K562 (cell line): Measurements from ENCODE around the gene RGL2. TPM values are rescaled to one million over a fixed set of nuclear protein-coding genes. Genes with fewer than 3 reads are reported as not detected.

ENCODE experiments used
- BRCA1 ChIP-seq, 2 experiments: fragments of 450-650 bp in 1 of 2; sonication (generic) in 1 of 2; formaldehyde crosslinking in 1 of 2; IDR thresholded peaks; 2 replicates each; pipeline versions ENCODE4 v1.5.0 to v1.6.1; 2017 to 2020; ENCODE audit warnings: mild to moderate bottlenecking in 1 of 2, missing genetic modification reagents in 1 of 2
- BRD4 ChIP-seq: fragments of 200-600 bp; sonication (generic); IDR thresholded peaks from 2 replicates; pipeline ENCODE4 v1.6.1; 2017; ENCODE audit warnings: inconsistent platforms
- E2F1 ChIP-seq: sonication (generic); formaldehyde crosslinking; IDR thresholded peaks from 2 replicates; pipeline ENCODE4 v1.8.1; 2023; ENCODE audit warnings: mild to moderate bottlenecking, missing genetic modification reagents, moderate library complexity
- FOXJ2 ChIP-seq: fragments of 200-800 bp; sonication (Bioruptor generic); IDR thresholded peaks from 2 replicates; pipeline ENCODE4 v1.6.1; 2016; ENCODE audit warnings: missing genetic modification characterization, missing compliant biosample characterization
- GABPB1 ChIP-seq: sonication (generic); formaldehyde crosslinking; IDR thresholded peaks from 2 replicates; pipeline ENCODE4 v1.8.0; 2022; ENCODE audit warnings: mild to moderate bottlenecking, missing genetic modification reagents
- JUNB ChIP-seq: fragments of 450-650 bp; formaldehyde crosslinking; conservative IDR thresholded peaks from 2 replicates; pipeline ENCODE4 v1.4.0; 2020; ENCODE audit warnings: mild to moderate bottlenecking
- MTA2 ChIP-seq: fragments of 450-650 bp; IDR thresholded peaks from 2 replicates; pipeline ENCODE4 v1.6.1; 2016; ENCODE audit warnings: low read depth
- NRF1 ChIP-seq, 2 experiments: fragments of 450-650 bp; IDR thresholded peaks in 1 of 2; conservative IDR thresholded peaks in 1 of 2; 2 replicates each; pipeline ENCODE4 v1.6.1; 2014; ENCODE audit warnings: mild to moderate bottlenecking in 2 of 2
- PKNOX1 ChIP-seq: fragments of 450-650 bp; IDR thresholded peaks from 2 replicates; pipeline ENCODE4 v1.6.1; 2016
- STAT6 ChIP-seq: sonication (generic); formaldehyde crosslinking; IDR thresholded peaks from 2 replicates; pipeline ENCODE4 v1.8.1; 2023; ENCODE audit warnings: mild to moderate bottlenecking, missing genetic modification reagents
- TAL1 ChIP-seq: fragments of 450-650 bp; IDR thresholded peaks from 2 replicates; pipeline ENCODE4 v1.6.1; 2016; ENCODE audit warnings: mild to moderate bottlenecking
- VEZF1 ChIP-seq: fragments of 200-800 bp; sonication (Bioruptor generic); IDR thresholded peaks from 2 replicates; pipeline ENCODE4 v1.6.1; 2017; ENCODE audit warnings: missing genetic modification characterization, missing compliant biosample characterization
- ZBTB17 ChIP-seq: fragments of 450-650 bp; formaldehyde crosslinking; IDR thresholded peaks from 2 replicates; pipeline ENCODE4 v1.4.0; 2020; ENCODE audit warnings: mild to moderate bottlenecking
- ZBTB43 ChIP-seq: sonication (generic); formaldehyde crosslinking; IDR thresholded peaks from 2 replicates; pipeline ENCODE4 v1.8.0; 2023; ENCODE audit warnings: mild to moderate bottlenecking, missing genetic modification reagents
- ZNF165 ChIP-seq: fragments of 250-450 bp; sonication (Bioruptor Pico); IDR thresholded peaks from 2 replicates; pipeline ENCODE4 v1.4.0; 2020; ENCODE audit warnings: borderline replicate concordance
- ZNF347 ChIP-seq: fragments of 450-650 bp; formaldehyde crosslinking; IDR thresholded peaks from 2 replicates; pipeline ENCODE4 v1.4.0; 2020; ENCODE audit warnings: low read depth, mild to moderate bottlenecking, moderate library complexity
- ZNF395 ChIP-seq: fragments of 200-800 bp; sonication (Bioruptor generic); IDR thresholded peaks from 2 replicates; pipeline ENCODE4 v1.6.1; 2017; ENCODE audit warnings: missing genetic modification characterization, missing compliant biosample characterization
- ZNF764 ChIP-seq: fragments of 250-450 bp; sonication (Bioruptor Pico); IDR thresholded peaks from 2 replicates; pipeline ENCODE4 v1.4.0; 2020; ENCODE audit warnings: low read depth, mild to moderate bottlenecking, moderate library complexity
- polyA plus RNA-seq, 8 experiments: library from polyadenylated mRNA; depleted of rRNA in 4 of 8; stranded (reverse) in 5 of 8; unstranded in 3 of 8; fragments of >200 nt; fragmentation: Nextera tagmentation in 2 of 8; fragmentation: Illumina TruSeq in 1 of 8; extraction: Ambion mirVana in 2 of 8; extraction: Trizol in 1 of 8; gene quantifications; 2 replicates each; pipeline versions ENCODE4 v1.2.1 to v1.2.3, GENCODE V29; 2011 to 2014; ENCODE audit warnings: inconsistent platforms in 1 of 8, missing spikeins in 1 of 8
- total RNA-seq, 7 experiments: library from RNA; depleted of rRNA in 6 of 7; stranded (reverse); fragments of >200 nt in 6 of 7; fragmentation: Illumina TruSeq in 2 of 7; extraction: Trizol in 2 of 7; gene quantifications; 2 replicates each; pipeline versions ENCODE4 v1.2.1 to v1.2.3, GENCODE V29; 2011 to 2021; ENCODE audit warnings: low replicate concordance in 1 of 7

Gene RGL2
- total and polyA plus RNA-seq, 9 of the 15 experiments (the other 6 are each of a cell fraction or from before 2014, with no cell fraction given): 1.8 to 57.1 (median 19.5) TPM

- TF ChIP-seq VEZF1 (CRISPR knock-in tag) (peak; percentile 66), ZBTB17 (CRISPR knock-in tag) (peak; percentile 71; the same call in 1 of the 2 replicates), ZBTB43 (CRISPR knock-in tag) (no peak), BRD4 (peak; percentile 82; the same call in 1 of the 2 replicates), FOXJ2 (tag) (peak; percentile 89; the same call in 1 of the 2 replicates), GABPB1 (CRISPR knock-in tag) (peak; percentile 91), PKNOX1 (peak; percentile 85), ZNF165 (CRISPR knock-in tag) (no peak), ZNF395 (peak; percentile 54; the same call in 1 of the 2 replicates), STAT6 (CRISPR knock-in tag) (peak; percentile 88; the same call in 1 of the 2 replicates), ZNF347 (CRISPR knock-in tag) (0 out of 2 replicates have a peak, but pooled peaks have one; percentile 15), ZNF764 (CRISPR knock-in tag) (0 out of 2 replicates have a peak, but pooled peaks have one; percentile 33), MTA2 (peak; percentile 7), NRF1 (conservative IDR thresholded peaks at IDR 0.05 in 1 of 2, IDR thresholded peaks at IDR 0.05 in 1 of 2) (peak; percentile 82 to 86), BRCA1 (IDR thresholded peaks at IDR 0.05) (no peak), BRCA1 (CRISPR knock-in tag; IDR thresholded peaks at IDR 0.05) (no peak), JUNB (CRISPR knock-in tag) (no peak), E2F1 (CRISPR knock-in tag) (peak; percentile 70; the same call in 1 of the 2 replicates), TAL1 (peak; percentile 16)
Measured at GRCh38 chr6:33299237-33299944, 649 bp upstream of the RGL2 start (continued).
